ENCODE data around the gene GNG3.

DNA sequence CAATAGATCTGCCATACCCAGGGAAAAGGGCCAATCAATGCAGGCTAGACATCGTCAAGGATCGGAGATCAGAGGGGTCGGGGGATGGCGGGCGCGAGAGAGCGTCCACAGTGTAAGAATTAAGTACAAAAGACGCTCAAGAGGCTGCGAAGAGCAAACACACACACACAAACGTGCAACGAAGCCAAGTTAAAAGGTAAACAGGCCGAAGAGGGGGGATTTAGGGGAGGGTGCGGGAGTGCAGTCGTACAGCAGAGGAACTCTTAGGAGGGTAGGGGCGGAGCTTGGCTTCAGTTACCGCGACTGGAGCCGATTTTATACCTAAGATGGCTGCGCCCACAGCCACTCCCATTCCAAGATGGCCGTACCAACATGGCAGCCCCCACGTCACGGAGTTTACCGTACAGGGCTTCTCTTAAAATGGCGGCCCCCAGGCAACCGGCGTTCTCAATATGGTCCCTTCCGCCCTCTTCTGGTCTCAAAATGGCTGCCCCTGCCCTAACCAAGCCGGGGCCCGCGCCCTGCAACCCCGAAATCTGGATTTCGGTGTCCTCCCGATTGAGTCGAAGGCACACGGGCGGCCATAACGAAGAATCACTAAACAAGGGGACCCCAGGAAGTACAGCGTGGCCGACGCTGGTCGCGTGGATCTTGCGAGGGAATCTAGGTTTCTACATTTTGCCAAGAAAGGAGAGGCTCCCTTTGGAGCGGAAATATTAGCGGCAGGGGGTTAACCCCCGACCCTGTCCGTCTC, 1.9 kb downstream of the GNG3 start:
- TF ChIP-seq POLR2A (IDR thresholded peaks at IDR 0.05; ENCODE audit: low read depth, low read length) (peak; percentile 82), TAF1 (IDR thresholded peaks at IDR 0.05; ENCODE audit: borderline replicate concordance, low read depth, low read length) (peak; percentile 49; the same call in 1 of the 2 replicates), POLR2AphosphoS5 (IDR thresholded peaks at IDR 0.05; ENCODE audit: low read depth, low read length) (peak; percentile 92)

All from GM12892 (cell line).